ENCODE measurements around the gene FGFR3.
"Not testable (repeated sequence)": the region's sequence is repeated elsewhere in the genome, so short reads cannot be mapped to it uniquely, and the experiment has no call there.

FGFR3 gene

DNA sequence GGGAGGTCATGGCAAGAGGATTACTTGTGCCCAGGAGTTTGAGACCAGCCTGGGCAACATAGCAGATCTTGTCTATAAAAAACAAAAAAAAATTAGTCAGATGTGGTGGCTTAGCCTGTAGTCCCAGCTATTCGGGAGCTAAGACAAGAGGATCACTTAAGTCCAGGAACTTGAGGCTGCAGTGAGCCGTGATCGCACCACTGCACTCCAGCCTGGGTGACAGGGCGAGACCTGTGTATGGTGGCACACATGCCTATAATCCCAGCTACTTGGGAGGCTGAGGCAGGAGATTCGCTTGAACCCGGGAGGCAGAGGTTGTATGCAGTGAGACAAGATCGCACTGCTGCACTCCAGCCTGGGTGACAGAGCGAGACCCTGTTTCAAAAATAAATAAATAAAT lies 42.7 kb downstream of the FGFR3 start:
- H3K27me3 ChIP-seq (ENCODE audit: insufficient read depth, low read length, poor library complexity); H3K4ac ChIP-seq (ENCODE audit: low read depth, low read length); H3K27ac ChIP-seq (ENCODE audit: low read depth, low read length); DNase-seq; H3K4me3 ChIP-seq (ENCODE audit: low read length); H3K56ac ChIP-seq (ENCODE audit: low read length); H3K23ac ChIP-seq (ENCODE audit: low read length); H3K79me1 ChIP-seq (ENCODE audit: low read length); H3K36me3 ChIP-seq (ENCODE audit: control insufficient read depth, insufficient read depth, low read length); H3K4me1 ChIP-seq (ENCODE audit: control insufficient read depth, low read depth, low read length); H3K9ac ChIP-seq (ENCODE audit: low read length); H2BK120ac ChIP-seq (ENCODE audit: low read depth, low read length); H4K8ac ChIP-seq (ENCODE audit: low read depth, low read length); H2BK15ac ChIP-seq (replicated peaks; ENCODE audit: low read depth); H3K4me2 ChIP-seq (ENCODE audit: low read length); H3K79me2 ChIP-seq (ENCODE audit: control insufficient read depth, insufficient read depth, low read length); H3K18ac ChIP-seq (ENCODE audit: low read length); H2BK5ac ChIP-seq (ENCODE audit: low read length); H2AK5ac ChIP-seq (ENCODE audit: low read length); H4K5ac ChIP-seq (ENCODE audit: low read length): not testable (repeated sequence)
- WGBS (ENCODE audit: extremely low coverage, insufficient coverage, low lambda C conversion rate): no CpG with 5 or more reads among the region's 8 CpGs

DNA sequence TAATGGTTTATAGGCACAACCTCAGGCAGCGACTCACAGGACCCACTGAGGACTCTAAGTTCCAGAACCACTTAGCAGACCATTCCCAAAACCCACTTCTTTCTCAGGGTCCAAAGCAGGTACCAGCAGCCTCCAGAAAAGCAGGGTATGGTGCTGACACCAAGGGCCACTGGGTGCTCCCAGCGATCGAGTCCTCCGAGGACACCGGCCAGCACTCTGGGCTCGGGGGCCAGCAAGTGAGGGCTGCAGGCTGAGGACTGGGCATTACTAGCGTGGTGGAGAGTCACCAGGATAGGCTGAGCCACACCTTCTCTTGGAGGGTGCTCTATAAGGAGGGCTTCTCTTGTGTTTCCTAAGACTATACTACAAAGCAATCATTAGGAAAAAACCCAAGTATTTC lies 43.6 kb downstream of the FGFR3 start:
- H3K9ac ChIP-seq (ENCODE audit: low read length): no peak overlapping the region
- no peak overlapping the region for H4K5ac ChIP-seq (ENCODE audit: low read length)
- H2AK5ac ChIP-seq (ENCODE audit: low read length): no peak overlapping the region
- no peaks in the 10 kb centered on the region for H3K79me2 ChIP-seq (ENCODE audit: control insufficient read depth, insufficient read depth, low read length)
- H3K79me1 ChIP-seq (ENCODE audit: low read length): peaks cover 1% of the 10 kb centered on the region
- H2BK15ac ChIP-seq (replicated peaks; ENCODE audit: low read depth): no peak overlapping the region
- no peak for DNase-seq
- no peak overlapping the region for H3K23ac ChIP-seq (ENCODE audit: low read length)
- no peak overlapping the region for H3K4me2 ChIP-seq (ENCODE audit: low read length)
- H3K27ac ChIP-seq (ENCODE audit: low read depth, low read length): no peak overlapping the region
- H3K18ac ChIP-seq (ENCODE audit: low read length): no peak overlapping the region
- no peaks in the 10 kb centered on the region for H3K36me3 ChIP-seq (ENCODE audit: control insufficient read depth, insufficient read depth, low read length)
- no peak overlapping the region for H3K4ac ChIP-seq (ENCODE audit: low read depth, low read length)
- no peak overlapping the region for H4K8ac ChIP-seq (ENCODE audit: low read depth, low read length)
- no peaks in the 10 kb centered on the region for H3K4me1 ChIP-seq (ENCODE audit: control insufficient read depth, low read depth, low read length)
- no peak overlapping the region for H3K56ac ChIP-seq (ENCODE audit: low read length)
- no CpG with 5 or more reads among the region's 7 CpGs for WGBS (ENCODE audit: extremely low coverage, insufficient coverage, low lambda C conversion rate)
- H3K4me3 ChIP-seq (ENCODE audit: low read length): no peak overlapping the region
- no peak overlapping the region for H2BK120ac ChIP-seq (ENCODE audit: low read depth, low read length)
- H3K27me3 ChIP-seq (ENCODE audit: insufficient read depth, low read length, poor library complexity): no peaks in the 10 kb centered on the region
- H2BK5ac ChIP-seq (ENCODE audit: low read length): no peak overlapping the region

DNA sequence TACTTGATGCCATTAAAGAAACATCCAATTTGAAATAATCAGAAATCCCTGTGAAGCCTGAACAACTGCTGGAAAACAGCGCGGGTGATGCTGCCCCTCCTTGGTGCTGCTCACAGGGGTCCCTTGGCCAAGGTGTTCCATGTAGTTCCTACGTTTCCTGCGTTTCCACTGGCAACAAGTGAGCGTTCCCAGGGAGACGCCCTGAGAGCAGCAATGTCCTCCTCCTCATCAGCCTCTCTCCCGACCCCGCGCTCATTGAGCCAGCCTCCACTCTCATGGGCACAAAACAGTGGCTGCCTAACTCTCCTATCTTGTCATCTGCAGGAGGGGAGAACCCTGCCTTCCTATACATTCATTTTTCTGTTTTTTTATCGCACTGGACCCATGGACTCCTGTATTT lies 44.0 kb downstream of the FGFR3 start:
- H2AK5ac ChIP-seq (ENCODE audit: low read length): no peak overlapping the region
- H3K18ac ChIP-seq (ENCODE audit: low read length): no peak overlapping the region
- H3K4me1 ChIP-seq (ENCODE audit: control insufficient read depth, low read depth, low read length): no peaks in the 10 kb centered on the region
- H3K56ac ChIP-seq (ENCODE audit: low read length): no peak overlapping the region
- no peak for DNase-seq
- H3K79me1 ChIP-seq (ENCODE audit: low read length): peaks cover 1% of the 10 kb centered on the region
- no peak overlapping the region for H2BK5ac ChIP-seq (ENCODE audit: low read length)
- no peak overlapping the region for H4K5ac ChIP-seq (ENCODE audit: low read length)
- no peak overlapping the region for H2BK15ac ChIP-seq (replicated peaks; ENCODE audit: low read depth)
- no peak overlapping the region for H3K27ac ChIP-seq (ENCODE audit: low read depth, low read length)
- no peak overlapping the region for H3K4me3 ChIP-seq (ENCODE audit: low read length)
- no peak overlapping the region for H3K4ac ChIP-seq (ENCODE audit: low read depth, low read length)
- no peak overlapping the region for H3K4me2 ChIP-seq (ENCODE audit: low read length)
- H3K27me3 ChIP-seq (ENCODE audit: insufficient read depth, low read length, poor library complexity): no peaks in the 10 kb centered on the region
- peaks cover 2% of the 10 kb centered on the region for H3K36me3 ChIP-seq (ENCODE audit: control insufficient read depth, insufficient read depth, low read length)
- H2BK120ac ChIP-seq (ENCODE audit: low read depth, low read length): no peak overlapping the region
- H3K23ac ChIP-seq (ENCODE audit: low read length): no peak overlapping the region
- H3K79me2 ChIP-seq (ENCODE audit: control insufficient read depth, insufficient read depth, low read length): no peaks in the 10 kb centered on the region
- no CpG with 5 or more reads among the region's 10 CpGs for WGBS (ENCODE audit: extremely low coverage, insufficient coverage, low lambda C conversion rate)
- no peak overlapping the region for H3K9ac ChIP-seq (ENCODE audit: low read length)
- H4K8ac ChIP-seq (ENCODE audit: low read depth, low read length): no peak overlapping the region

DNA sequence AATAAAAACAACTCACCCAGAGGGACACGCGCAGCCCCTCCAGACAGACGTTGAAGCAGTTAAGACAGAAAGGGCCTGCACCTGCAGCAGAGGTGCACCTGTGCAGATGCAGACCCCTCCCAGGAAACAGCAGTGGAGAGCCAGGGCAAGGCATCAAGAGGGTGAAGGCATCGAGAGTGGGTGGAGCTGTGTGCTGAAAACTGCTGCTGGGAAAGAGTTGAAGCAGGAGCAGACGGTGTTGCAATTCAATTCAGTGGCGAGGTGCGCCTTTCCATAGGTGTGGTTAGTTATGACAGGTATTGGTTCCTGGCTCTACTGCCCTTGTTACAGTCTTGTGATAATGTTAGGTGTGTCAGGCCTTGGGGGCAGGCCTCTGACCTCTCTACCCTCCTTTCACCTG lies 46.2 kb downstream of the FGFR3 start:
- H3K4me3 ChIP-seq (ENCODE audit: low read length): no peak overlapping the region
- no peak overlapping the region for H2BK5ac ChIP-seq (ENCODE audit: low read length)
- peaks cover 7% of the 10 kb centered on the region for H3K79me1 ChIP-seq (ENCODE audit: low read length)
- H3K4me2 ChIP-seq (ENCODE audit: low read length): no peak overlapping the region
- no peak for DNase-seq
- H4K8ac ChIP-seq (ENCODE audit: low read depth, low read length): no peak overlapping the region
- WGBS (ENCODE audit: extremely low coverage, insufficient coverage, low lambda C conversion rate): no CpG with 5 or more reads among the region's 7 CpGs
- H3K23ac ChIP-seq (ENCODE audit: low read length): no peak overlapping the region
- H3K4me1 ChIP-seq (ENCODE audit: control insufficient read depth, low read depth, low read length): no peaks in the 10 kb centered on the region
- H2BK120ac ChIP-seq (ENCODE audit: low read depth, low read length): no peak overlapping the region
- H3K56ac ChIP-seq (ENCODE audit: low read length): no peak overlapping the region
- H2BK15ac ChIP-seq (replicated peaks; ENCODE audit: low read depth): no peak overlapping the region
- H3K18ac ChIP-seq (ENCODE audit: low read length): no peak overlapping the region
- H3K36me3 ChIP-seq (ENCODE audit: control insufficient read depth, insufficient read depth, low read length): peaks cover 2% of the 10 kb centered on the region
- H2AK5ac ChIP-seq (ENCODE audit: low read length): no peak overlapping the region
- no peak overlapping the region for H3K4ac ChIP-seq (ENCODE audit: low read depth, low read length)
- H3K79me2 ChIP-seq (ENCODE audit: control insufficient read depth, insufficient read depth, low read length): peaks cover 2% of the 10 kb centered on the region
- no peak overlapping the region for H3K27ac ChIP-seq (ENCODE audit: low read depth, low read length)
- H3K27me3 ChIP-seq (ENCODE audit: insufficient read depth, low read length, poor library complexity): no peaks in the 10 kb centered on the region
- H3K9ac ChIP-seq (ENCODE audit: low read length): no peak overlapping the region
- H4K5ac ChIP-seq (ENCODE audit: low read length): no peak overlapping the region

DNA sequence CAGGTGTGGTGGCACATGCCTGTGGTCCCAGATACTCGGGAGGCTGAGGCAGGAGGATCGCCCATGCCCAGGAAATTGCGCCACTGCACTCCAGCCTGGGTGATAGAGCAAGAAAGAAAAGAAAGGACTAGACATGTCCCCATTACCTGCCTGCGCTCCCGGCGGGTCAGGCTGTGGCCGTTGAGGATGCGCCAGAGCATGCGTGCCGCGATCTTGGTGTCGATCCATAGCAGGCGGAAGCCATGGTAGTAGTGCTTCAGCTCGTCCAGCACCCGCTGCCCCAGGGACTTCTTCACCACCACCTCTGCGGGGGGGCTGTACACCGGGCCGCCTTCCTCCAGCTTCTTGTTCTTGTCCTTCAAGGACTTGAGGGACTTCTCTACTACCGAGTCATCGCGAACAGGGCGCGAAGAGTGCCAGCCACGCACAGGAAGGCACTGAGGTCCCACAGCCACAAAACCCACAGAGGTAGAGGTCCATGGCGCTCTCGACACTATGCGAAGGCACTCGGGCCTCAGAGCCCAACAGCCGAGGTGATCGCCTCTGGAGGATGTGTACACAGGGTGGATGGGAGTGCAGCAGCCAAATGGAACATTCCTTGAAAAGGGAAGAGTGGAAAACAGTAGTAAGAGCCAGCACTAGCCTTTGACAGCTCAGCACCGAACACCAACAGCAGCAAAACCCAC lies 48.3 kb downstream of the FGFR3 start:
- no peak overlapping the region for H3K4ac ChIP-seq (ENCODE audit: low read depth, low read length)
- no CpG with 5 or more reads among the region's 31 CpGs for WGBS (ENCODE audit: extremely low coverage, insufficient coverage, low lambda C conversion rate)
- no peak overlapping the region for H4K8ac ChIP-seq (ENCODE audit: low read depth, low read length)
- H3K4me1 ChIP-seq (ENCODE audit: control insufficient read depth, low read depth, low read length): no peaks in the 10 kb centered on the region
- no peak overlapping the region for H3K23ac ChIP-seq (ENCODE audit: low read length)
- no peak overlapping the region for H2BK120ac ChIP-seq (ENCODE audit: low read depth, low read length)
- no peak overlapping the region for H3K18ac ChIP-seq (ENCODE audit: low read length)
- peaks cover 2% of the 10 kb centered on the region for H3K36me3 ChIP-seq (ENCODE audit: control insufficient read depth, insufficient read depth, low read length)
- H3K27me3 ChIP-seq (ENCODE audit: insufficient read depth, low read length, poor library complexity): no peaks in the 10 kb centered on the region
- H3K4me2 ChIP-seq (ENCODE audit: low read length): no peak overlapping the region
- H2BK5ac ChIP-seq (ENCODE audit: low read length): no peak overlapping the region
- H3K79me2 ChIP-seq (ENCODE audit: control insufficient read depth, insufficient read depth, low read length): peaks cover 2% of the 10 kb centered on the region
- no peak overlapping the region for H2AK5ac ChIP-seq (ENCODE audit: low read length)
- no peak overlapping the region for H3K9ac ChIP-seq (ENCODE audit: low read length)
- no peak overlapping the region for H3K27ac ChIP-seq (ENCODE audit: low read depth, low read length)
- no peak for DNase-seq
- peaks cover 7% of the 10 kb centered on the region for H3K79me1 ChIP-seq (ENCODE audit: low read length)
- no peak overlapping the region for H2BK15ac ChIP-seq (replicated peaks; ENCODE audit: low read depth)
- H4K5ac ChIP-seq (ENCODE audit: low read length): no peak overlapping the region
- no peak overlapping the region for H3K4me3 ChIP-seq (ENCODE audit: low read length)
- H3K56ac ChIP-seq (ENCODE audit: low read length): no peak overlapping the region

DNA sequence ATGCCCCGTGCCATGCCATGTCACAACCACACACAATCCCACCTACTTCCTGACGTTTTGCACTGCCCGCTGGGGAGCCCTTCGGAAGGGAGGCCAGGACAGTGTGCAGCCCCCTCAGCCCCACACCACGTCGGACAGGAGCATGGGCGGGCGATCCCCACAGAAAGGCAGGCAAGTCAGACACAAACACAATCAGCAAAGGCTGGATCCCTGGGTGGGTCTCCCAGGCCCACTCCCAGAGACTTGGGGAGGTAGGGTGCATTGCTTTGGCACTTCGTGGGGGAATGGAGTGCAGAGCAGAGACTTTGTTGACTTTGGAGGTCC lies 48.8 kb downstream of the FGFR3 start:
- Histone ChIP-seq H2BK120ac (ENCODE audit: low read depth, low read length) (no peak overlapping the region), H4K8ac (ENCODE audit: low read depth, low read length) (no peak overlapping the region), H3K27me3 (ENCODE audit: insufficient read depth, low read length, poor library complexity) (no peaks in the 10 kb centered on the region), H3K23ac (ENCODE audit: low read length) (no peak overlapping the region), H3K4ac (ENCODE audit: low read depth, low read length) (no peak overlapping the region), H3K36me3 (ENCODE audit: control insufficient read depth, insufficient read depth, low read length) (peaks cover 2% of the 10 kb centered on the region), H2BK15ac (replicated peaks; ENCODE audit: low read depth) (no peak overlapping the region), H3K18ac (ENCODE audit: low read length) (no peak overlapping the region), H2BK5ac (ENCODE audit: low read length) (no peak overlapping the region), H4K5ac (ENCODE audit: low read length) (no peak overlapping the region), H3K79me1 (ENCODE audit: low read length) (peaks cover 7% of the 10 kb centered on the region), H3K4me1 (ENCODE audit: control insufficient read depth, low read depth, low read length) (no peaks in the 10 kb centered on the region), H3K4me2 (ENCODE audit: low read length) (no peak overlapping the region), H3K79me2 (ENCODE audit: control insufficient read depth, insufficient read depth, low read length) (peaks cover 2% of the 10 kb centered on the region), H2AK5ac (ENCODE audit: low read length) (no peak overlapping the region), H3K56ac (ENCODE audit: low read length) (no peak overlapping the region), H3K27ac (ENCODE audit: low read depth, low read length) (no peak overlapping the region), H3K9ac (ENCODE audit: low read length) (no peak overlapping the region), H3K4me3 (ENCODE audit: low read length) (no peak overlapping the region)
- no peak for DNase-seq
- no CpG with 5 or more reads among the region's 9 CpGs for WGBS (ENCODE audit: extremely low coverage, insufficient coverage, low lambda C conversion rate)

All from mesendoderm (in vitro differentiated cells).